GM19351 (cell line): ENCODE measurements around the gene RUNDC1.
"Not testable (repeated sequence)": the region's sequence is repeated elsewhere in the genome, so short reads cannot be mapped to it uniquely, and the experiment has no call there.

Experiments
- ATAC-seq: cut with Tn5 transposase; IDR thresholded peaks from one replicate; pipeline ENCODE4 v1.9.1; 2021; ENCODE audit warnings: mild to moderate bottlenecking, moderate library complexity; ENCODE audit not compliant: unreplicated experiment

RUNDC1 gene

DNA sequence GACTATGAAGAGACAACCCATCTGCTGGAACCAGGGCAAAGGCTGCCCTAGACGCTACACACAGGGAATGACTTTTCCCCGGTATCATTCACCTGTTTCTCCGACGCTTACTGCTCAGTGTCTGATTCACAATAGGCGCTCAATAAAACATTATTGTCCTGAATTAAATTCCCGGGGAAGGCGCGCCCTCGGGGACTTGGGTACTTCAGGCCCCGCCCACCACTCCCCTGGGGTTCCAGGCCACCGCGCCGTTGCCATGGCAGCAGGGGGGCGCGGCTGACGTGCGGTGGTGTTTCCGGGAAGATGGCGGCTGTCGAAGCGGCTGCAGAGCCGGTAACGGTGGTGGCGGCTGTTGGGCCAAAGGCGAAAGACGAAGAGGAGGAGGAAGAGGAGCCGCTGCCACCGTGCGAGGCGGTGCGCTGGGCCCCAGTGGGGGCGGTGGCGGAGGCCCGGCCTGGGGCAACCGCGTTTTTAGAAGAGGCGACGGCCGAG lies at the start of gene RUNDC1:
TSS of gene RUNDC1 (plus strand) at position 292 of the 492 bp plus-strand sequence. CDS start at position 304, 12 bp downstream.
- ATAC-seq: peak; percentile 69

DNA sequence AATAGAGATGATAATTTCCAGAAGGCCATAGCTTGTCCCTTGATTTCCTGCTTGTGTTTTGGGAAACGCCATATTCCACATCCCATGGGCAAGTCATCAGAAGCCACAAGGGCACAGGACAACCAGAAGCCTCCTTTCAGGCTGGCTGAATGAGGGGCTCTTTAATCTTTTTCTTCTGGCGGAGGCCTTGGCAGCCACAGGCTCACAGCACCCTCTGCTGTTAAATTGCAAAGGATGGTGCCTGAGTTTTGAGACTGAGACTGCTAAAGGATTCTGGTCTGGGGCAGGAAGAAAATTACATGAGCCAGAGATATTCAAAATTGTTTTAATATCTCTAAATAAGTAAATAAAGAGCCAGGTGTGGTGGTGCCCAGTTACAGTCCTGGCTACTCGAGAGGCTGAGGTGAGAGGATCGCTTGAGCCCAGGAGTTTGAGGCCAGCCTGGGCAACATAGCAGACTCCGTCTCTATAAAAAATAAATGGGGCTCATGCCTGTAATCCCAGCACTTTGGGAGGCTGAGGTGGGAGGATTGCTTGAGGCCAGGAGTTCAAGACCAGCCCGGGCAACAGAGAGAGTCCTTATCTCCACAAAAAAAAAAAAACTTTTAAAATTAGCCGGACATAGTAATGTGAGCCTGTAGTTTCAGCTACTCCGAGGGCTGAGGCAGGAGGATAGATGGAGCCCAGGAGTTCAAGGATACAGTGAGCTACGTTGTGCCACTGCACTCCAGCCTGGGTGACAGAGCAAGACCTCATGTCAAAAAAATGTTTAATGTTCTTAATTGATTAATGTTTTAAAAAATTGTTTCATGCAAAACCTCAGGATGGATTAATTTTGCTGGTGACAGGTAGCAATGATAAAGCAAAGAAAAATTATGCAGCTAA lies 42.4 kb upstream of the RUNDC1 start:
- no peak for ATAC-seq

DNA sequence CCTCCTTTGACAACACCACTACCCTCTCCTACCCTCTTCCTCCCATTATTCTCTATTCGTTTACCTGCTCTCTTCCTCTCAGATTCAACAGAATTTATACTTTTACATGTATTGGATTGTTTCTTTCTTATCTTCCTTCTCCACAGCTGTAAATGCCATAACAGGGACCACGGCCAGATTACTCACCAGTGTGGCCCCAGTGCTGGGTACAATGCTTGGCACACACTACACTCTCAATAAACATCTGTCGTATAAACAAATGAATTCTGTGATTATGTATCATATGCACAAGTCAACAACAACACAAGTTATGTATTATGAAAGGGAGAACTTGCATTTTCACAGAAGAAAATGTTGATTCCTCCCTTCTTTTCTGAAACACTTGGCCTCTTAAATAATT lies 36.2 kb upstream of the RUNDC1 start:
- no peak for ATAC-seq

DNA sequence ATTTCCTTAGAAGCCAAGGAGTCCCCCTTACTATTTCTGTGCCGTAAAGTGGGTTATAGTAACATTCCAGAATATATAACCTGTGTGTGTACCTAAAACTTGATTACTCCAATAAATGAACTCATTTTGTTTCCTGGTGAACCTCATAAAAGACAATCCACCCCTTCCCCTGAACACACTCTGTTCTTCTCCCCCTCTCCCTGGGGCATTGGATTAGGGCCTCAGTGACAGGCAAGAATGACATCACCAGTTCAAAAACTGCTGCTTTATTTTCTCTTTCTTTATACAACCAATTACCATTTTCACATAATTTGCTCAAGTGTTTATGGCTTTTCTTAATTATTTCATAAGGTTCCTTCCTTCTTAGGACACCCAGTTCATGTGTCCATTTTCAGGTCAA lies 33.6 kb upstream of the RUNDC1 start:
- ATAC-seq: no peak

DNA sequence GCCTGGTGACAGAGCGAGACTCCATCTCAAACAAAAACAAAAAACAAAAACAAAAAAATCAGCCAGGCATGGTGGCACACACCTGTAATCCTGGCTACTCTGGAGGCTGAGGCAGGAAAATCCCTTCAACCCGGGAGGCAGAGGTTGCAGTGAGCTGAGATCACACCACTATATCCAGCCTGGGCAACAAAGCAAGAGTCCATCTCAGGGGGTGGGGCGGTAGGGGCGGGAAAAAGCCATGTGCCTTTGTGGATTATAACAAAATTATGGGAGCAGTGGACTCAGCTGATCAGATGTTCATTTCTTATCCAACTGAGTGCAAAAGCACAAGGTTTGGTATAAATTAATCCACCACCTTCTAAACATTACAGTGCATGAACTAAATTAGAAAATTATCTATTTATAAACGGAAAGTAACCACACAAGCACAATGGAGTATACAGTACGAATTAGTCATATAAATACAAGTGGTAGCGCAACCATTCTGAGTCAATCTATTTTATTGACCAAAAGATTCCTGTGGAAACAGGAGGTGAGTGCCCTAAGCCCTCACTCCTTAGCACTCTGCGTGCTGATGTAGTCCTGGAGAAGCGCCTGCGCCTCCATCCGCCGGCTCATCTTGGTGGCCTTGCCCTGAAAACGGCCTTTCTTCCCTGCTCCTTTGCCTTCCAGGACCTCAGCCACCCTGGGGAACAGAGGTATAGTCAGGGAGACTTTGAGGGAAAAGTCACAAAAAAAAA lies 30.2 kb upstream of the RUNDC1 start:
- no peak for ATAC-seq

DNA sequence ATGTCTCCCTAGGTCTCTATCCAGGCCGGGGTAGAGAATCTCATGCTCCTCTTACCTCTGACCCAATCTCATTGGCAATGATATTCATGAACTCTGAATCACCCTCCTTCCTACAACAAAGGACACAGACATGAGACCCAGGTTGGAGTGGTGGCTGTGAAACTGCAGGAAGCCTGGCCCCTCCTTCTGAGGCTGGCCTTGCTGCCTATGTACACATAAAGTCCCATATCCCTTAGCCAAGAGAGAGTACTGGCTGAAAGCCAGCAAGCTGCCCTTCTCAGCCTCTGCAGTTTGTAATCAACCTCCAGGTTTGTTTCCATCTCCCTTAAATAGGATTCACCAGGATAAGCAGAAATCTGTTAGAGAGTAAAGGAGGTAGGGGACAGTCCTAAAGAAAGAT lies 26.7 kb upstream of the RUNDC1 start:
- ATAC-seq: no peak

DNA sequence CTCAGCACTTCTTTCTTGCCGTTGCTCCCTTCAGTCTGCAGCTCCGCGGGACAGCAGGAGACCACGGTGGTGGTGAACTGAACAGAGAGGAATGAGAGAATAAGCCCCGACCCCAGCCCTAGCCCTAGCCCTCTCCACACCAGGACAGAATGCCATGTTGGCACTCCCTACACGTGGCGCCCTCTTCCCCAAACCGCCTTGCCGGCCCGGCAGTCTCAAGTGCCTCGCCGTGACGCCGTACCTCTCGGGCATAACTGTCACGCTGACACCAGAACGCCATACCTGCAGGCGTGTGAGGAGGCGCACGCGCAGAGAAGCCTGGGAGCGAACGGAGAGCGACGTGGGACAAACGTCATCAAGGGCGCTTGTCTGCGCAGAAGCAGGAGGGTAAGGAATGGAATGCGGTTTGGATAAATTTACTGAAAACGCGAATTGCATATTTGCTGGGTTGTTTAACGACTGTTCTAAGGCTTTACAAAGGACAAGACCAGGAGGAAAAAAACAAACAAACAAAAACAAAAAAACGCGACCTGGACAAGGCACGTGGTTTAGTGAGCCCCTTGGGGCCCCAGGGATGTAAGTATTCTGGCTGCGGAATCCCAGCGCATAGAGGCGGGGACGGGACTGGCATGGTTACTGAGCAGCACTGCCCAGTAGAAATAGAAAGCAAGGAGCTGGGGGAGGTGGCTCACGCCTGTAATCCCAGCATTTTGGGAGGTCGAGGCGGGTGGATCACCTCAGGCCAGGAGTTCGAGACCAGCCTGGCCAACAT lies 16.0 kb upstream of the RUNDC1 start, which contains the start of gene AARSD1:
TSS of gene AARSD1 (minus strand) at position 294 of the 772 bp plus-strand sequence. CDS start at position 280, 14 bp downstream.
- peak; percentile 79 for ATAC-seq

DNA sequence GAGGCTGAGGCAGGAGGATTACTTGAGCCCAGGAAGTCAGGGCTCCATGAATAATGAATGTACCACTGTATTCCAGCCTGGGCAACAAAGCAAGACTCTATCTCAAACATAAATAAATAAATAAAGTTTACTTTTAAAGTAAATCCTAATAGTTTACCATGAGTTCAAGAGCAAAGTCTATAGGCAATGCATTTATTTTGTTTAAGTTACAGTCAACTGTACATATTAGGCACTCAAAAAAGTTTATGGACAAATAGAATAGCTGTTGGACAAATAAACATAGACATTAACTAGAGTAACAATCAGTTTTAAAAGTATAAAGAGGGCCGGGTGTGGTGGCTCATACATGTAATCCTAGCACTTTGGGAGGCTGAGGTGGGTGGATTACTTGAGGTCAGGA lies 12.4 kb upstream of the RUNDC1 start:
- ATAC-seq: no peak

DNA sequence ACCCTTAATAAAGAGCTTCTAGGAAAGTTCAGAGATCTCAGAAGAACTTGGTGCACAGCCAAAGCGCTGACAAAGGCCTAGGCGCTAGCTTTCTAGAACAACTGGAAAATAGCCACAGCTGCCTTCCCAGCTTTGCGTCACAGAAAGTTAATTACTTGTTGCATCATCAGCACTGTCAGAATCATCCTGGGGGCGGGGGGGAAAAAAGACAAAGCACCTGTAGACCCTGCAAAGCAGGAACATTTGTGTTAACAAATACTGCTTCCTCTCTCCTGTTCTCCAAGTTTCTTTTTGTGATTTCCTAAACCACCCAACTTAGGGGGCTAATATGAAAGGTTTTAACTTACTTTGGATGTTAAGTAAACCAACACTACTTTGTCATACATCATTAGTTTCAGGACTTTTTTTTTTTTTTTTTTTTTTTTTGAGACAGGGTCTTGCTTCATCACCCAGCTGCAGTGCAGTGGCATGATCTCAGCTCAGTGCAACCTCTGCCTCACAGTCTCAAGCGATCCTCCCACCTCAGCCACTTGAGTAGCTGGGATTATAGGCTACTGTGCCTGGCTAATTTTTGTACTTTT lies 11.3 kb upstream of the RUNDC1 start:
- no peak for ATAC-seq

DNA sequence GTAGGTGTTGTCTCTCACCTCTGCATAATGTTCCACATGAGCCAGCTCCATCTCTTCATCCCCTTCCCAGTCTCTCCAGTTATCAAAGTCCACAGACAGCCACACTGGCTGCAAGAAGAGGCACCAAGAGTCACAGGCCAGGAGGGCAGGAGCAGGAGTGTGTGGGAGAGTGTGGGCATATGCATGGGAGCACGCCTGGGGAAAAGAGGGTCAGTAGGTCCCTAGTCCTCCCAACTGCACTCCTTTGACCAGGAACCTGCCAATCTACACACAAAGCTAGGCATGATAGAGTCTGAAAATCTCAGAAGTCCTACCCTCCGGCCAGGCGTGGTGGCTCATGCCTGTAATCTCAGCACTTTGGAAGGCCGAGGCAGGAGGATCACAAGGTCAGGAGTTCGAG lies 8.8 kb upstream of the RUNDC1 start:
- ATAC-seq: no peak

DNA sequence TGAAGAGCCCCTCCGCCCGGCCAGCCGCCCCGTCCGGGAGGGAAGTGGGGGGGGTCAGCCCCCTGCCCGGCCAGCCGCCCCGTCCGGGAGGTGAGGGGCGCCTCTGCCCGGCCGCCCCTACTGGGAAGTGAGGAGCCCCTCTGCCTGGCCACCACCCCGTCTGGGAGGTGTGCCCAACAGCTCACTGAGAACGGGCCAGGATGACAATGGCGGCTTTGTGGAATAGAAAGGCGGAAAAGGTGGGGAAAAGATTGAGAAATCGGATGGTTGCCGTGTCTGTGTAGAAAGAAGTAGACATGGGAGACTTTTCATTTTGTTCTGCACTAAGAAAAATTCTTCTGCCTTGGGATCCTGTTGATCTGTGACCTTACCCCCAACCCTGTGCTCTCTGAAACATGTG lies 7.0 kb upstream of the RUNDC1 start:
- not testable (repeated sequence) for ATAC-seq

DNA sequence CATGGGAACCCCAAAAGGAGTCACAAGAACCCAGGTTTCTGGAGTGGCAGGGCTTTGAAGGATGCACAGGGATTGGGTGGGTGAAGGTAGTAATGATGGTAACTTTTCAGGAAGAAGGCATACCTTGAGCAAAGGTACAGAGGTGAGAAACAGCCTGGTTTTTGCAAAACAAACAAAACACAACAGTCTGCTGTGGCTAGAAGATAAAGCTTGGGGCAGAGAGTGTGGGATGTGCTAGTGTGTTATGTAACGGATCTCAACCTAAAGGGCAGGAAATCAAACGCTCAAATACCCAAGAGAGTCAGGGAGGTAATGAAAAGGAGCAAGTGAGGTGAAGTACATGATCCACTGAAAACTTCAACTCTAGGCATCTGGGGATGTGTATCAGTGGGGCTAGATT lies 5.1 kb upstream of the RUNDC1 start:
- ATAC-seq: no peak

DNA sequence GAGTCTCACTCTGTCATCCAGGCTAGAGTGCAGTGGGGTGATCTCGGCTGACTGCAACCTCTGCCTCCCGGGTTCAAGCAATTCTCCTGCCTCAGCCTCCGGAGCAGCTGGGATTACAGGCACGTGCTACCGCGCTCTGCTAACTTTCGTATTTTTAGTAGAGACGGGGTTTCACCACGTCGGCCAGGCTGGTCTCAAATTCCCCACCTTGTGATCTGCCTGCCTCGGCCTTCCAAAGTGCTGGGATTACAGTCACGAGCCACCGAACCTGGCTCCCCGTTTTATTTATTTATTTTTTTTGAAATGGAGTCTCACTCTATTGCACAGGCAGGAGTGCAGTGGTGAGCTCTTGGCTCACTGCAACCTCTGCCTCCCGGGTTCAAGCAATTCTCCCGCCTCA lies 4.7 kb upstream of the RUNDC1 start:
- ATAC-seq: not testable (repeated sequence)

DNA sequence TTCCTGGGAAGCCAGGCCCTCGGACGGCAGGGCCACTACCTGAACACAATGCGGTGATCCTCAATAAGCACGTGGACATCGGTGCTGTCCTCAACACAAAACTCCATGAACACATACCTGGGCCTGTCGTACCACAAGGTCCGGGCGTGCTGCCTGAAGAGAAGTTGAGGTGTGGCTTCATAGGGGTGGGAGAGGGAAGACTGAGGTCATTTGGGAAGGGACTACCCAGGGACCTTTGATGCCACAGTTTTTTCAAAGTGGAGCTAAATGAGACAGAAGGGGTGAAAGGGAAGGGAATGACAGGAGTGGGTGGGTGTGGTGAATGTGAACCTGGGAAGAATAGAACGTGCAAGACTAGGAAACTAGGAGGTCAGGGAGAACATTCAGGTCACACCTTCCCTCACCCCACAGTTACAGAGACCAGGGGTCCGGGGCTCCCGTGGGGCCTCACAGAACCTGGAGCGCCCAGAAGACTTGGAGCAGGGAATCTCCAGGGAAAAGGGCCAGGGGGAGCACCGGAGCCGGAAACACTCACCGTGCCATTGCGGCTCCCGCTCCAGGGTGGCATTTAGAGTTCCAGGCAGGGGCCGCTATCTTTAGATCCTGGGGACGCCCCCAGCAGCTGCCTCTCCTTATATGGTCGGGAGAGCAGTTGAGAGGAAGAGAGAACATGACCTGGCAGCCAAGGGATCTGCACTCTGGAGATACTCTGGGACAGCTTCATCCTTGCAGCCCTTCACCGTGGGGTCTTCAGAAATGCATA lies 673 bp upstream of the RUNDC1 start, which contains the start of gene PTGES3L:
TSS of gene PTGES3L (minus strand) at position 570 of the 763 bp plus-strand sequence. CDS start at position 543, 27 bp downstream.
- ATAC-seq: no peak

DNA sequence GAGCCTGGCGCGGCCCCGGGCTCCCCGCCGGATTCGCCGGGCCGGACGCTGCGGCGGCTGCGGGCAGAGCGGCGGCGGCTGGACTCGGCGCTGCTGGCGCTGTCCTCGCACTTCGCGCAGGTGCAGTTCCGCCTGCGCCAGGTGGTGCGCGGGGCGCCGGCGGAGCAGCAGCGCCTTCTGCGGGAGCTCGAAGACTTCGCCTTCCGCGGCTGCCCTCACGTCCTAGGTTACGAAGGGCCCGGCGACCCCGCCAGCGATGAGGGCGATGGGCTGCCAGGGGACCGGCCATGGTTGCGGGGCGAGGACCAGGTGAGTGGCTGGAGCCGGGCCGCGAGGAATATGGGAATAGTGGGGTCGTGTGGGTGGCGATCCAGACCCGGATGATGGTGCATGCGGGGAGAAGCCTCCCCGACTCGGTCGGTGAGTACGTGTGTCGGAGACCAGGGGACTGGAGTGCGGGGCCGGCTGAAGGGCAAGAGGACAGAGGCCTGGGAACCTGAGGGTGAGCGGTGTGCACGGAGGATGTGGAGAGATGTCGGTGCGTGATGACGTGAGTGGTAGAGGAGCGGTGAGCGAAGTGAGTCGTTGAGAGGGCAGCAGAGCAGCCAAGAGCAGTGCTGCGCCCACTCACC lies 517 bp downstream of the RUNDC1 start:
- peak; percentile 59 for ATAC-seq

DNA sequence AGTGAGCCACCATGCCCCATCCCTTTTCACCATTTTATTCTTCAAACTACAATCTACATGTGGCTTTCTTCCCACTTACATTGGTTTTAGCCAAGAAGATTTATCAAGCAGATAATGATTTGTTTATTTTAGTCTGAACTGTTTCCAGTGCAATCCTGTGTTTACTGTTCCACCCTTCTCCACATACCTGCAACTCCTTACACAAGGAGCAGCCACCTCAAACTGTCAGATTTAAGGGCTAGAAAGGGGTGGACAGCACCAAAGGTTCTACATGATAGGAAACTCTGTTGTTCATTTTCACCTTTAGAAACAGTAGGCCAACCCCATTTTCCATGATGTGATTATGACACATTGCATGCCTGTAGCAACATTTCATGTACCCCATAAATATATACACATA lies 1.9 kb downstream of the RUNDC1 start:
- no peak for ATAC-seq

DNA sequence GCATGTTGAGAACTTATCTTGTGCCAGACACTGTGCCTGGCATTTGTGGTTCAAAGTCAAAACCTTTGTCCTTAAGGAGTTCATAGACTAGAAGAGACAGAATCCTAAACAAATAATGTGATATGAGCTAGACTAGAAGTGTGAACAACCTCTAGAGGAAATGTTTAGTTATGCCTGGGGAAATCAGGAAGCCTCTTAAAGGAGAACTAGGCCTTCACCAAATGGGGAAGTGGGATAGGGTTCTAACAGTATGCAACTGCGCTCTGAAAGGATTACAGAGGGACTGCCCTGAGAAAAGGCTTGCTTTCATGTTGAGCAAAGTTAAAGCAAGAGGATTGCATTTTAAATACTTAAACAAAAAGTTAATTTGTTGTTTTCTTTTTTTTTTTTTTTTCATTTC lies 4.9 kb downstream of the RUNDC1 start:
- no peak for ATAC-seq

DNA sequence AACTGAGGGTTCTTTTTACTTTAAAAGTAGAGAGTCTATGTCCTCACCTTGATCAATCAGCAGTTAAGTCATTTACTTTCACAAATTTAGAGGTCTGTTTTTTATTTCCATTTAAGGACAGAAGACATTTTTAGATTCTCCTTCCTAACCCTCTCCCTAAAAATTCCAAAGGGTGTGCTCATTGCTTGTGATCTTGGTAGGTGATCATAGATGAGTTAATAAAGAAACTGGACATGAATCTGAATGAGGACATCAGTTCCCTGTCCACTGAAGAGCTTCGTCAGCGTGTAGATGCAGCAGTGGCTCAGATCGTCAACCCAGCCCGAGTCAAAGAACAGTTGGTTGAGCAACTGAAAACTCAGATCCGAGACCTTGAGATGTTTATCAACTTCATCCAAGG lies 8.8 kb downstream of the RUNDC1 start:
- ATAC-seq: no peak
